ENCODE results near the gene NADK2.

GRCh38 chr5:36193746-36194145 is 48.0 kb downstream of the NADK2 start:
- TF ChIP-seq CTCF (IDR thresholded peaks at IDR 0.05 in 2 of 3, conservative IDR thresholded peaks at IDR 0.05 in 1 of 3; ENCODE audit: borderline replicate concordance in 1 of 3, insufficient read depth in 1 of 3, low read depth in 2 of 3, low read length in 2 of 3) (no peak), SP1 (IDR thresholded peaks at IDR 0.05; ENCODE audit: low read depth) (no peak), RAD21 (IDR thresholded peaks at IDR 0.05; ENCODE audit: low read depth) (no peak), SRF (IDR thresholded peaks at IDR 0.05; ENCODE audit: low read depth) (no peak), POLR2A (IDR thresholded peaks at IDR 0.05; ENCODE audit: borderline replicate concordance, extremely low read depth, insufficient read depth, insufficient read length) (no peak), YY1 (IDR thresholded peaks at IDR 0.05; ENCODE audit: extremely low read depth, insufficient replicate concordance, low read depth, low read length) (no peak), MAX (IDR thresholded peaks at IDR 0.05) (no peak), EGR1 (IDR thresholded peaks at IDR 0.05; ENCODE audit: low read depth) (no peak), ELF1 (IDR thresholded peaks at IDR 0.05; ENCODE audit: borderline replicate concordance, low read depth) (no peak), EZH2 (IDR thresholded peaks at IDR 0.05) (no peak), POLR2AphosphoS5 (IDR thresholded peaks at IDR 0.05; ENCODE audit: low read depth, low read length) (no peak), TCF7L2 (IDR thresholded peaks at IDR 0.05; ENCODE audit: borderline replicate concordance, extremely low read depth, insufficient read depth, insufficient read length) (no peak)

Data from HCT116 (cell line).